GM12878 (cell line): ENCODE data around the gene THAP5. TPM values are rescaled to one million over a fixed set of nuclear protein-coding genes. Genes with fewer than 3 reads are reported as not detected.

Source experiments
- NBN ChIP-seq: fragments of 450-650 bp; IDR thresholded peaks from 2 replicates; pipeline ENCODE4 v1.6.1; 2016
- NFIC ChIP-seq: IDR thresholded peaks from 2 replicates; pipeline ENCODE4 v1.6.1; 2012; ENCODE audit warnings: low read depth, mild to moderate bottlenecking, inconsistent platforms, low read length, moderate library complexity
- NRF1 ChIP-seq: conservative IDR thresholded peaks from 2 replicates; pipeline ENCODE4 v1.6.1; 2011; ENCODE audit warnings: mild to moderate bottlenecking, low read depth, low read length, improper control_type of control experiment
- RUNX3 ChIP-seq: IDR thresholded peaks from 2 replicates; pipeline ENCODE4 v1.6.1; 2012; ENCODE audit warnings: low read length, inconsistent platforms
- polyA plus RNA-seq, 11 experiments: library from polyadenylated mRNA; depleted of rRNA in 4 of 11; unstranded in 6 of 11; stranded (reverse) in 5 of 11; fragments of >200 nt; fragmentation: Nextera tagmentation in 4 of 11; fragmentation: Illumina TruSeq in 1 of 11; extraction: Ambion mirVana in 4 of 11; extraction: Trizol in 1 of 11; gene quantifications; 1 replicate in 1 of 11; 2 replicates in 10 of 11; pipeline versions ENCODE4 v1.2.1 to v1.2.3, GENCODE V29; 2011 to 2016; ENCODE audit warnings: inconsistent platforms in 2 of 11, missing spikeins in 2 of 11, low read depth in 1 of 11
- total RNA-seq, 4 experiments: library from RNA; depleted of rRNA in 3 of 4; stranded (reverse); fragments of >200 nt in 3 of 4; fragmentation: Illumina TruSeq in 1 of 4; extraction: Trizol in 1 of 4; gene quantifications; 2 replicates each; pipeline versions ENCODE4 v1.2.1 to v1.2.3, GENCODE V29; 2013 to 2021
- TF ChIP-seq, protein P1 (sequence below): IDR thresholded peaks from 2 replicates; pipeline ENCODE4 v1.6.1; 2012; ENCODE audit warnings: mild to moderate bottlenecking, low read depth, low read length
- TF ChIP-seq, protein P2 (sequence below): IDR thresholded peaks from 2 replicates; pipeline ENCODE4 v1.6.1; 2012; ENCODE audit warnings: improper control_type of control experiment, low read depth, low read length; ENCODE audit not compliant: insufficient replicate concordance

THAP5 gene
- total and polyA plus RNA-seq, 10 of the 15 experiments (the other 5 are each of a cell fraction or from before 2014, with no cell fraction given): 13.0 to 47.7 (median 24.2) TPM

DNA sequence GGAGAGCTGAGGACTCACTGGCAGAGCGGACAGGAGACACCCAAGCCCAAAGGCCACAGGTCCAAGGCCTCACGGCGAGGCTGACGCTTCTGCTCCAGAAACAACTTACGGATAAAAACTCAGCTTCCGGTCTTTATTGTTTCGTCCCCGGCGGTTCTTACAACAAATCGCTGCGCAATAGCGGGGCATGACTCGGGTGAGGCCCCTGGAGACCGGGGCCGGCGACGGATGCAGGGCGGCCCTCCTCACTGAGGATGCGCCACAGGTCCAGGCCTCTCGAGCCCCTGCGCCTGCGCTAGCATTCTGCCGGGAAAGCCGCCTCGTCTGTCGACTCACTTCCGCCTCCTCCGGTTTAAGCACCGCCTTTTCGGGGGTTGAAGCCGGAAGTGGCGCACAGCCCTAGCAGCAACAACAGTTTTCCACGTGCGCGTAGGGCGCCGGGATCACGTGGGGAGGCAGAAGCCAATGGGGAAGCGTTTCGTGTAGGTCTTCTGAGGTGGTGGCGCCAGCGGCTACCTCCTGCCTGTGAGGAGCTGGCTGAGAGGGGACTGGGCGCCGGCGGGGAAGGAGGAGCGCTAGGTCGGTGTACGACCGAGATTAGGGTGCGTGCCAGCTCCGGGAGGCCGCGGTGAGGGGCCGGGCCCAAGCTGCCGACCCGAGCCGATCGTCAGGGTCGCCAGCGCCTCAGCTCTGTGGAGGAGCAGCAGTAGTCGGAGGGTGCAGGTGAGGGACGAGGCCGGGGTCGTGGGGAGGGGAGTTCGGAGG, at the start of gene THAP5, which contains the start of gene DNAJB9 (continued):
- TF ChIP-seq, protein P1, sequence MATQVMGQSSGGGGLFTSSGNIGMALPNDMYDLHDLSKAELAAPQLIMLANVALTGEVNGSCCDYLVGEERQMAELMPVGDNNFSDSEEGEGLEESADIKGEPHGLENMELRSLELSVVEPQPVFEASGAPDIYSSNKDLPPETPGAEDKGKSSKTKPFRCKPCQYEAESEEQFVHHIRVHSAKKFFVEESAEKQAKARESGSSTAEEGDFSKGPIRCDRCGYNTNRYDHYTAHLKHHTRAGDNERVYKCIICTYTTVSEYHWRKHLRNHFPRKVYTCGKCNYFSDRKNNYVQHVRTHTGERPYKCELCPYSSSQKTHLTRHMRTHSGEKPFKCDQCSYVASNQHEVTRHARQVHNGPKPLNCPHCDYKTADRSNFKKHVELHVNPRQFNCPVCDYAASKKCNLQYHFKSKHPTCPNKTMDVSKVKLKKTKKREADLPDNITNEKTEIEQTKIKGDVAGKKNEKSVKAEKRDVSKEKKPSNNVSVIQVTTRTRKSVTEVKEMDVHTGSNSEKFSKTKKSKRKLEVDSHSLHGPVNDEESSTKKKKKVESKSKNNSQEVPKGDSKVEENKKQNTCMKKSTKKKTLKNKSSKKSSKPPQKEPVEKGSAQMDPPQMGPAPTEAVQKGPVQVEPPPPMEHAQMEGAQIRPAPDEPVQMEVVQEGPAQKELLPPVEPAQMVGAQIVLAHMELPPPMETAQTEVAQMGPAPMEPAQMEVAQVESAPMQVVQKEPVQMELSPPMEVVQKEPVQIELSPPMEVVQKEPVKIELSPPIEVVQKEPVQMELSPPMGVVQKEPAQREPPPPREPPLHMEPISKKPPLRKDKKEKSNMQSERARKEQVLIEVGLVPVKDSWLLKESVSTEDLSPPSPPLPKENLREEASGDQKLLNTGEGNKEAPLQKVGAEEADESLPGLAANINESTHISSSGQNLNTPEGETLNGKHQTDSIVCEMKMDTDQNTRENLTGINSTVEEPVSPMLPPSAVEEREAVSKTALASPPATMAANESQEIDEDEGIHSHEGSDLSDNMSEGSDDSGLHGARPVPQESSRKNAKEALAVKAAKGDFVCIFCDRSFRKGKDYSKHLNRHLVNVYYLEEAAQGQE: no peak
- TF ChIP-seq RUNX3: 0 out of 2 replicates have a peak, but pooled peaks have one; percentile 1
- TF ChIP-seq NRF1: peak; percentile 98
- 0 out of 2 replicates have a peak, but pooled peaks have one; percentile 6 for TF ChIP-seq NFIC
- TF ChIP-seq, protein P2, sequence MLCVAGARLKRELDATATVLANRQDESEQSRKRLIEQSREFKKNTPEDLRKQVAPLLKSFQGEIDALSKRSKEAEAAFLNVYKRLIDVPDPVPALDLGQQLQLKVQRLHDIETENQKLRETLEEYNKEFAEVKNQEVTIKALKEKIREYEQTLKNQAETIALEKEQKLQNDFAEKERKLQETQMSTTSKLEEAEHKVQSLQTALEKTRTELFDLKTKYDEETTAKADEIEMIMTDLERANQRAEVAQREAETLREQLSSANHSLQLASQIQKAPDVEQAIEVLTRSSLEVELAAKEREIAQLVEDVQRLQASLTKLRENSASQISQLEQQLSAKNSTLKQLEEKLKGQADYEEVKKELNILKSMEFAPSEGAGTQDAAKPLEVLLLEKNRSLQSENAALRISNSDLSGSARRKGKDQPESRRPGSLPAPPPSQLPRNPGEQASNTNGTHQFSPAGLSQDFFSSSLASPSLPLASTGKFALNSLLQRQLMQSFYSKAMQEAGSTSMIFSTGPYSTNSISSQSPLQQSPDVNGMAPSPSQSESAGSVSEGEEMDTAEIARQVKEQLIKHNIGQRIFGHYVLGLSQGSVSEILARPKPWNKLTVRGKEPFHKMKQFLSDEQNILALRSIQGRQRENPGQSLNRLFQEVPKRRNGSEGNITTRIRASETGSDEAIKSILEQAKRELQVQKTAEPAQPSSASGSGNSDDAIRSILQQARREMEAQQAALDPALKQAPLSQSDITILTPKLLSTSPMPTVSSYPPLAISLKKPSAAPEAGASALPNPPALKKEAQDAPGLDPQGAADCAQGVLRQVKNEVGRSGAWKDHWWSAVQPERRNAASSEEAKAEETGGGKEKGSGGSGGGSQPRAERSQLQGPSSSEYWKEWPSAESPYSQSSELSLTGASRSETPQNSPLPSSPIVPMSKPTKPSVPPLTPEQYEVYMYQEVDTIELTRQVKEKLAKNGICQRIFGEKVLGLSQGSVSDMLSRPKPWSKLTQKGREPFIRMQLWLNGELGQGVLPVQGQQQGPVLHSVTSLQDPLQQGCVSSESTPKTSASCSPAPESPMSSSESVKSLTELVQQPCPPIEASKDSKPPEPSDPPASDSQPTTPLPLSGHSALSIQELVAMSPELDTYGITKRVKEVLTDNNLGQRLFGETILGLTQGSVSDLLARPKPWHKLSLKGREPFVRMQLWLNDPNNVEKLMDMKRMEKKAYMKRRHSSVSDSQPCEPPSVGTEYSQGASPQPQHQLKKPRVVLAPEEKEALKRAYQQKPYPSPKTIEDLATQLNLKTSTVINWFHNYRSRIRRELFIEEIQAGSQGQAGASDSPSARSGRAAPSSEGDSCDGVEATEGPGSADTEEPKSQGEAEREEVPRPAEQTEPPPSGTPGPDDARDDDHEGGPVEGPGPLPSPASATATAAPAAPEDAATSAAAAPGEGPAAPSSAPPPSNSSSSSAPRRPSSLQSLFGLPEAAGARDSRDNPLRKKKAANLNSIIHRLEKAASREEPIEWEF: no peak
- TF ChIP-seq NBN: 0 out of 2 replicates have a peak, but pooled peaks have one; percentile 64
